ENCODE data around the gene VDAC1. TPM values are rescaled to one million over a fixed set of nuclear protein-coding genes. Genes with fewer than 3 reads are reported as not detected.
"Not testable (repeated sequence)": the region's sequence is repeated elsewhere in the genome, so short reads cannot be mapped to it uniquely, and the experiment has no call there.

The VDAC1 gene
- total and polyA plus RNA-seq, 2 experiments from 2014 or later: 216 to 282 TPM

- Histone ChIP-seq H3K27me3 (no peaks in the 10 kb centered on the region), H3K4me2 (no peak overlapping the region), H3K4me3 (no peak overlapping the region), H3K79me2 (peaks cover 25% of the 10 kb centered on the region), H3K27ac (peak overlapping the region; percentile 1), H3K36me3 (replicated peaks; ENCODE audit: insufficient read depth, low read depth) (no peaks in the 10 kb centered on the region), H3K9me3 (ENCODE audit: low read depth) (no peaks in the 10 kb centered on the region), H3K9me2 (replicated peaks; ENCODE audit: insufficient read depth) (no peaks in the 10 kb centered on the region), H2AFZ (no peak overlapping the region), H3K4me1 (ENCODE audit: insufficient read depth) (no peaks in the 10 kb centered on the region), H4K20me1 (ENCODE audit: insufficient read depth, poor library complexity, severe bottlenecking) (peaks cover 4% of the 10 kb centered on the region)
- TF ChIP-seq EZH2phosphoT487 (IDR thresholded peaks at IDR 0.05; ENCODE audit: low read depth, severe bottlenecking, unreplicated experiment) (no peak), EZH2 (IDR thresholded peaks at IDR 0.05; ENCODE audit: borderline replicate concordance) (no peak), CTCF (IDR thresholded peaks at IDR 0.05; ENCODE audit: poor library complexity) (no peak)
- no peak for DNase-seq (ENCODE audit: low spot score)
- WGBS (ENCODE audit: low lambda C conversion rate, missing lambda C conversion rate): 87% methylated on average over 5 of the region's 5 CpGs
Measured at GRCh38 chr5:133977161-133977787, 27.5 kb downstream of the VDAC1 start.

- not testable (repeated sequence) for DNase-seq (ENCODE audit: low spot score); H3K36me3 ChIP-seq (replicated peaks; ENCODE audit: insufficient read depth, low read depth); H3K27ac ChIP-seq
Measured at GRCh38 chr5:133975546-133975945, 29.2 kb downstream of the VDAC1 start.

GRCh38 chr5:133974142-133974541 lies 30.6 kb downstream of the VDAC1 start:
- Histone ChIP-seq H3K9me3 (ENCODE audit: low read depth) (no peaks in the 10 kb centered on the region), H4K20me1 (ENCODE audit: insufficient read depth, poor library complexity, severe bottlenecking) (no peaks in the 10 kb centered on the region), H3K36me3 (replicated peaks; ENCODE audit: insufficient read depth, low read depth) (no peaks in the 10 kb centered on the region), H2AFZ (no peak overlapping the region), H3K4me1 (ENCODE audit: insufficient read depth) (peaks cover 11% of the 10 kb centered on the region), H3K4me2 (no peak overlapping the region), H3K27me3 (no peaks in the 10 kb centered on the region), H3K79me2 (peaks cover 12% of the 10 kb centered on the region), H3K9me2 (replicated peaks; ENCODE audit: insufficient read depth) (no peaks in the 10 kb centered on the region), H3K4me3 (no peak overlapping the region), H3K27ac (no peak overlapping the region)
- no peak for DNase-seq (ENCODE audit: low spot score)
- WGBS (ENCODE audit: low lambda C conversion rate, missing lambda C conversion rate): 98% methylated on average over 6 of the region's 6 CpGs
- no peak for TF ChIP-seq EZH2 (IDR thresholded peaks at IDR 0.05; ENCODE audit: borderline replicate concordance)
- TF ChIP-seq EZH2phosphoT487 (IDR thresholded peaks at IDR 0.05; ENCODE audit: low read depth, severe bottlenecking, unreplicated experiment): no peak
- no peak for TF ChIP-seq CTCF (IDR thresholded peaks at IDR 0.05; ENCODE audit: poor library complexity)

More at GRCh38 chr5:133975546-133975945, 29.2 kb downstream of the VDAC1 start:
- H2AFZ ChIP-seq; H3K27me3 ChIP-seq; H3K4me3 ChIP-seq; H4K20me1 ChIP-seq (ENCODE audit: insufficient read depth, poor library complexity, severe bottlenecking); H3K9me3 ChIP-seq (ENCODE audit: low read depth); H3K9me2 ChIP-seq (replicated peaks; ENCODE audit: insufficient read depth); H3K4me1 ChIP-seq (ENCODE audit: insufficient read depth); H3K4me2 ChIP-seq: not testable (repeated sequence)
- 97% methylated on average over 16 of the region's 16 CpGs for WGBS (ENCODE audit: low lambda C conversion rate, missing lambda C conversion rate)
- H3K79me2 ChIP-seq: peaks cover 19% of the 10 kb centered on the region

- Histone ChIP-seq H3K4me3 (no peak overlapping the region), H3K27ac (peak overlapping the region; percentile 95), H3K4me2 (peak overlapping the region; percentile 41), H3K27me3 (no peaks in the 10 kb centered on the region), H3K79me2 (peaks cover 28% of the 10 kb centered on the region), H4K20me1 (ENCODE audit: insufficient read depth, poor library complexity, severe bottlenecking) (no peaks in the 10 kb centered on the region), H3K9me3 (ENCODE audit: low read depth) (no peaks in the 10 kb centered on the region), H3K9me2 (replicated peaks; ENCODE audit: insufficient read depth) (no peaks in the 10 kb centered on the region), H2AFZ (no peak overlapping the region), H3K36me3 (replicated peaks; ENCODE audit: insufficient read depth, low read depth) (no peaks in the 10 kb centered on the region), H3K4me1 (ENCODE audit: insufficient read depth) (peaks cover 22% of the 10 kb centered on the region)
- 70% methylated on average over 2 of the region's 2 CpGs for WGBS (ENCODE audit: low lambda C conversion rate, missing lambda C conversion rate)
- DNase-seq (ENCODE audit: low spot score): no peak
- no peak for TF ChIP-seq CTCF (IDR thresholded peaks at IDR 0.05; ENCODE audit: poor library complexity)
- TF ChIP-seq EZH2 (IDR thresholded peaks at IDR 0.05; ENCODE audit: borderline replicate concordance): no peak
- TF ChIP-seq EZH2phosphoT487 (IDR thresholded peaks at IDR 0.05; ENCODE audit: low read depth, severe bottlenecking, unreplicated experiment): no peak
Measured at GRCh38 chr5:133970325-133970909, 34.4 kb downstream of the VDAC1 start.
